GM19239 (cell line): Measurements from ENCODE around the gene SPIC.

Experiments used
- DNase-seq: peaks from one replicate; pipeline ENCODE4 v3.0.0; 2011; ENCODE audit warnings: low spot score; ENCODE audit not compliant: insufficient read length
- FAIRE-seq: peaks from 2 replicates; lab custom pipeline; 2011; peaks lifted over from hg19 to GRCh38; lab: Jason Lieb, UNC

SPIC gene

DNA sequence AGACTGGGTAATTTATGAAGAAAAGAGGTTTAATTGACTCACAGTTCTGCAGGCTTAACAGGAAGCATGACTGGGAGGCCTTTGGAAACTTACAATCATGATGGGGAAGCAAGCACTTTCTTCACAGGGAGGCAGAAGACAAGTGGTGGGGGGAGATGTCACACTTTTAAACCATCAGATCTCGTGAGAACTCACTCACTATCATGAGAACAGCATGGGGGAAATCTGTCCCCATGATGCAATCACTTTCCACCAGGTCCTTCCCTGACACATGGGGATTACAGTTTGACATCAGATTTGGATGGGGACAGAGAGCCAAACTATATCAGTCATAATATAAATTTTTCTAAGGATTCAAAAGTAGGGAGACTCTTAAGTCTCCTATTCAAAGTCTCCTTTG lies 46.0 kb downstream of the SPIC start:
- FAIRE-seq (no peak), DNase-seq (no peak)

DNA sequence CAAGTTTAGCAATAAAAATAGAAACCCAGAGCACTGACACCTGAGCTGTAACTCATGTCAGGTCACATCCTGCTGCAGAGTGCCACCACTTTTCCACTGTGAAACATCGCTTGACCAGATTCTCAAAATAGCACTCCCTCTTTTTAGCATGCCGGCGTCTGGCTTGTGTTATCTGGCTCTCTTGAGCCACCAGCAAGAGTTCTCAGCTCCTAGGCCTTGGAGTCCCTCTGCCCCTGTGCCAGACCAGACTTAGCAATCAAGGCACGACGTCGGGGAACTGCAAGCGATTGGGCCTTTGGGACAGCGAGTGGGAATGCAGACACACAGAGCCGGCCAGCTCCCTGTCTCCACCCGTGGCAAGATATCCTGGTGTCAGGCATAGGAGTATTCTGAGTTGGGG lies 52.5 kb downstream of the SPIC start:
- no peak for FAIRE-seq
- no peak for DNase-seq

DNA sequence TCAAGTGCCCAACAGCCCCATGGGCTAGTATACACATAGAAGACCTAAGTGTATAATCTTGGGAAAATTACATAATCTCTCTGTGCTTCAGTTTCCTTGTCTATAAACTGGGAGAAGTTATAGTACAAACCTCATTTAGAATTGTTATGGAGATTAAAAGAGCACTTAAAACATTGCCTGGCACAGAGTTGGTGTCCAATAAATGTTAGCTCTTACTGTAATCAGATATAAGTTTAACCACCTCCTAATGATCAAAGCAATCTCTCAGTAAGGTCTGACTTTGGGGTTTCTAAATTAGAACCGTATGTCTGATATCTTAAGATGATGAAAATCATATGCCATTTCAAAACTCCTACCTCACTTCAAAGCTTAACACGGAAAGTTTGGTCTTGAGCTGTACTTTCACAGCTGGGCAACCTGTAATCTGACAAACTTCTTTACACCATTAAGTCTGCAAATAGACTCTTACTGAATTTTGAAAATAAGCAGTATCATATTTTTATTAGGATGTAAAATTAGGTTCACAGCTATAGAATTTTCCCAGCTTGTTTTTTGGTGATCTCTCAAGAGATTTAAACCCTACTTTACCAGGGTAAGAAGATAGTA lies 61.0 kb downstream of the SPIC start:
- no peak for FAIRE-seq
- DNase-seq: no peak
